GM21381 (cell line): ENCODE data around the gene FAM114A2.

Experiments used
- ATAC-seq: cut with Tn5 transposase; IDR thresholded peaks from one replicate; pipeline ENCODE4 v1.9.1; 2021; ENCODE audit warnings: mild to moderate bottlenecking, moderate library complexity; ENCODE audit not compliant: unreplicated experiment

FAM114A2 gene

DNA sequence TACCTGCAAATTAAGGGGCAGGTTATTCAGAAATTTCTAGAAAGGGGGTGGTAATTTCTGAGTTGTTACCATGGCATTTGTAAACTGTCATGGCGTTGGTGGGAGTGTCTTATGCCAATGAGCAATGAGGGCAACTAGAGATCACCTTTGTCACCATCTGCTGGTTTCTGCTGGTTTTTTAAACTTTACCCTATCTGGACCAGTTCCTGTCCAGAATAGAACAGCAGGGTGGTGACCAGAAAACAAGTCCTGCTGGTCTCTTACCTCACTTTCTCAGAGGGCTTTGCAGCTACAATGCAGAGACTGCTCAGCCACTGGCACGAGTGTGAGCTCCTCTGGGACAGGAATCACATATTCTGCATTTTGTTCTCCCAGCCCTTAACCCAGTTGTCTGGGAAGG, 51.4 kb downstream of the FAM114A2 start:
- ATAC-seq: no peak

DNA sequence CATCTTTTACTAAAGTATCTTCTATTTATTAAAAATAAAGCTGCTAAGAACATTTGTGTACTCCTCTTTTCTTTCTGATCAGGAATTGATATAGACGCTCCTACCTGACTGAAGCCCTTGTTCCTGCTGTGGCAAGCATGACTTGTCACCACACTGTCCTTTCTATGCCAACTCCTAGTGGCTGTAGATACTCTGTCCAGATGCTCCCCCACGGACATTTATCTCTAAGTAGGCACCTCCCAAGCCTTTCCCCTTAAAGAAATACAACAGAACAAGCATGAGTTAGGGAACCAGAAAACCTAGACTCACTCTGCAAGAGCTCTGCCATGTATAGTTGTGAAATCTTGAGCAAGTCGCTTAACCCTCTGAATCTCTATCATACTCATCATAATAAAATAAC, 53.2 kb downstream of the FAM114A2 start:
- no peak for ATAC-seq

DNA sequence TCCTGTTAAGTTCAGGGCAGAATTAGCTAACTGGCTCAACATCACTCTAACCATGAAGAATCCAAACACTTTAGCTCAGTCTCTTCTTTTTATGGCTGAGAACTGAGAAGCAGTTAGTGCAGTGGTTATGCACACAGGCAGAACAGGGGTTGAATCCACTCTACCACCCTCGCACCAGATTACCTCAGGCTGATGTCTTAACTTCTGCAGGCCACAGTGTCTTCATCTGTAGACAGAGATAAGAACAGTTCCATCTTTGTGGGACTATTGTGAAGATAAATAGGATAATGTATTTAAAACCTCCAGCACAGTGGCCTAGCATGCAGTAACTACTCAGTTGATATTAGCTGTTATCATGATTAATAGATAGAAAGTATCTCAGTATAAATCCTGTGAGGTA, 54.8 kb downstream of the FAM114A2 start:
- no peak for ATAC-seq

DNA sequence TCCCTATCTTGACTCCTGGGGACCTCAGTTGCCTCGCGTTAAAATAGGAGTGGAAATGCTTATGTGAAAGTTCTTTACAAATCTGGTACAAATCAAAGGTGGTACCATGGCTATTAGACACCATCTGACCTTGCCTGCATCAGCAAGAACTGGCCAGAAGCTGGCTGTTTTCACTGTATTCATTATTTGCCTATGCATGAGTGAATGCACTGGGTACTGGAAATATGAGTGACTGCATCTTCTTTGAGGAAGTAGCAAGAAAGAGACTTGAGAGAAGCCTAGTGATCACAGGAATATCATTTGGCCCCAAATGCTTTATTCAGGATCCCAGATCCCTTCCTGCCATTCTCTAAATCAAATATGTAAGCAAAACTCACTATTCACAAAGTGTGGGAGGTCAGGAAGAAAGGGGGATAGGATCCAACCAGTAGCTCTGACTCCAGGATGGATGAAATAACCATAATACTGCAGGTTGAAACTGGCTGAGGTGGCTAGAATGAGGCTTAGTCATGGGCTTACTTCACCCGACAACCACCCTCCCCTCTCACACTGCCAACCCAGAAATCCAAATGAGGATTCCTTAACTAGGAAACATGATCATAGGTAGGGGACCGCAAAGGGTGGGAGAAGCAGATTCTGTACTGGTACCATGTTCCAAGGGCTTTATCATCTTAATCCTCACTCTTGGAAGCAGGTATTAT, 56.7 kb downstream of the FAM114A2 start:
- no peak for ATAC-seq

DNA sequence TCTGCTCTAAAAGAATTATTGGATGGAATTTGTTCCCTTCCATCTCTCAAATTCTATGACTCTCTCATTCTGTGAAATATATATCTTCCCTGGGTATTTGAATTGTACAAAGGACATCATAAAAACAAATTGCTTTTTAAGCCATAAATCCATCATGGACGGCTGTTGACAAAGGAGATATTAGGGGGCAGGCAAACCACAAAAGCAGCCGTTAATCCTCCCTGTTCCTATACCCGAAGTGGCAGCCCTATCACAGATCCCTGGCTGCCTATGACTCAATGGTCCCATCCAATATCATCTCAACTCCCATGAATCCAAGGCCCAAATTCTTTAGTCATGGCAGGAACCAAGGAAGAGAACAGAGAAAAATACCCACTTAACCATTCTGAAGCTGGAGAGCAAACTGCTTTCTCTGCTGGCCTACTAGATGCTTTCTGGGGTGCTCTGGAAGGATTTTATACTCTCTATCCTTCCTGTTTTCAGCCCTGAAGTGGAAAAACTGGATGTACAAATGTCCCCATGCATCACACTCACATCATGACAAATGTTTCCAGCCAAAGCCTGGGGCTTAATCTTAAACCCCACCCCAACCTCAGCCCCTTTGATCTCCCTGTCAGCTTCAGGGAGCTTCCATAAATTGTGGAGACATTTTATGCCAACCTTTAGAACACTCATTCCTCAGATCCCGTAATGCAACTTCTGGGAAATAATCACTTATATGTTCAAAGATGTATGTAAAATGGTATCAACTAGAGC, 59.5 kb downstream of the FAM114A2 start:
- ATAC-seq: no peak

DNA sequence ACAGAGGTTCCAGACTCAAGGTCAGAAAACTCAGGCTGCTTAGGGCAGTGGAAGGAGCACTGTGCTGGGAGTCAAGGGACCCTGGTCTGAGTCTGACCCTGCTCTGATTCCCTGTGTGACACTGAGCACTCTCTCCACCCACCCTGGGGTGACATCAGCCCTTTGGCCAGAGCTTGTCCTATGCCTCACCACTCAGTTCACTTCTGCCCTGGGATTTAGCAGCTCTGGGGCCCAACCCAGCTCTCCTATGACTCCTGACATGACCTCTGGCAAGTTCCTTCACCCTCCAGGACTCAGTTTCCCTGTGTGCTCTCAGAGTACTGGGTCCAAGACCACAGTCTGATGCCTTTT, 63.9 kb downstream of the FAM114A2 start:
- no peak for ATAC-seq

DNA sequence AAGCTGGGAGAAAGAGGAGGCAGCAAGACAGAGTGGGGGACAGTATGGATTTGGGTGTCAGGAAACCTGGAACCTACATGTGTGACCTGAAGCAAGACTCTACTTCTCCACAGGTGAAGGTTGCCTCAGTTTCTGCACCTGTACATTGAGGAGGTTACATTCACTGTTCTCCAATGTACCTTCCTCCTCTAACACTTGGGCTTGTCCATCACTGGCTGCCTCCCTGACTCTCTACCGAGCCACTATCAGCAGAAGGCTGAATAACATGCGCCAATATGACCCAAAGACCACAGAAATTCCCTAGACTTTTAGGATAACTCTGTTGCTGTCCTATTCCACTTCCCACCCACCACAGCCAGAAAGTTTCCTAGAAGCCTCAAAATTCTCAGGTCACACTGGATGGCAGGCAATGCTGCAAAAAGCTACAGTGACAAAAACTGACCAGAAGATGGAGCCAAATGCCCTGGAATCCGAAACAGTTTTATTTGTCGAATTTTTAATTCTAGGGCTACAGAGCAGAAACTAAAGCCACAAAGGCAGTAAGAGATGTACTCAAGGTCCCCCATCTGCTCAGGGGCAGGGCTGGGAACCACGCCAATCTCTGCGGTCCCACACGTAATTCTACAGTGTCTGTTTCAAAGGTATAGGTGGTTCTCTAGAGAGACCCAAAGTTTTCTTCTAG, 64.4 kb downstream of the FAM114A2 start:
- no peak for ATAC-seq

DNA sequence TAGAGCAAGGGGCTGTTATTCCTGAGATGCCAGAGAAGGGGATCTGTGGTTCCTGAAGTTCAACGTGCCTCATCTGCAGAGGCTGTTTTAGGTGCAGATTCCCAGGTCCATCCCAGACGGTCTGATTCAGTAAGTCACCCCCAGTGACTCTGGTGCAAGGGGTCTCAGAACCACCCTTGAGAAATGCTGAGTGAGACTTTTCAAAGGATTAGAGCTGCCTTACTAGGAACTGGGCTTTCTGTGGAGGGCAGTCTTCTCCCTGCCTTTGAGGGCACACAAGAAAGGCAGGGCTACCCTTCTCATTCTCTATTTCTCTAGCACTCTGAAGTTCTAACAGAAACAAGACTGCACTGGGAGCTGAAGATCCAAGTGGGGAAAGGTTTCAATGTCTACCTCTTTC, 66.5 kb downstream of the FAM114A2 start:
- ATAC-seq: no peak

DNA sequence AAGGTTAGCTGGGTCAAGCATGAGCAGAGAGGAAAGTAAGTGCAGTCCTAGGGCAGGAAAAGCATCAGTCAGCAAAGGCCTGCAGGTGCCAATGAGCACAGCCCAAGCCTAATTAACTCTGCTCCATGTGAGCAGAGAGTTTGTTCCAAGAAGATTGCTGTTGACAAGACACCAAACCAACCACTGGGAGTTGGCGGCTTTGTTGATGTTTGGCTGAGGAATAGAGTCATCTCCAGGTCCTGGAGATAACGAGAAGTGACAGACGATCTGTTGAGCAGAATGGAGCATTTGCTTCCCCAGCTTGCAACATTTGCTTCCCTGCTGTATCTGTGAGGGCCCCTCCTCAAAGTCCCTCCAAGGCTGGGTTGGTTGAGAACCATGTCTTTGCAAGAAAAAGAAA, 68.2 kb downstream of the FAM114A2 start:
- ATAC-seq: no peak

DNA sequence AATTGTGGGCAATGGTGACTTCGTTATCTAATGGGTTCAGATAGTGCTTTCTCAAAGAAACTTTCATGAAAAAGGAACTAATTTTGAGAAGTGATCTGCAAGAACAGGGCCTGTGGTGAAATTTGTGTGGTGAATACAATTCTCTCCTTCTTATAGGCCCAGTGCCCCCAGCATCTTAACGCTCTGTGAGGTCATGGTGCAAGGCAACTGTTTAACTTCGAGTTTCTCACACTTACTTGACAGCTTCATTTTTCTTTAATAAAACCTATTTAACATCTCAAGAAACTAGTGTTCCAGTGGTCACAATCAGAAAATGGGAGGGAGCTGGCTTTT, 69.2 kb downstream of the FAM114A2 start:
- no peak for ATAC-seq

DNA sequence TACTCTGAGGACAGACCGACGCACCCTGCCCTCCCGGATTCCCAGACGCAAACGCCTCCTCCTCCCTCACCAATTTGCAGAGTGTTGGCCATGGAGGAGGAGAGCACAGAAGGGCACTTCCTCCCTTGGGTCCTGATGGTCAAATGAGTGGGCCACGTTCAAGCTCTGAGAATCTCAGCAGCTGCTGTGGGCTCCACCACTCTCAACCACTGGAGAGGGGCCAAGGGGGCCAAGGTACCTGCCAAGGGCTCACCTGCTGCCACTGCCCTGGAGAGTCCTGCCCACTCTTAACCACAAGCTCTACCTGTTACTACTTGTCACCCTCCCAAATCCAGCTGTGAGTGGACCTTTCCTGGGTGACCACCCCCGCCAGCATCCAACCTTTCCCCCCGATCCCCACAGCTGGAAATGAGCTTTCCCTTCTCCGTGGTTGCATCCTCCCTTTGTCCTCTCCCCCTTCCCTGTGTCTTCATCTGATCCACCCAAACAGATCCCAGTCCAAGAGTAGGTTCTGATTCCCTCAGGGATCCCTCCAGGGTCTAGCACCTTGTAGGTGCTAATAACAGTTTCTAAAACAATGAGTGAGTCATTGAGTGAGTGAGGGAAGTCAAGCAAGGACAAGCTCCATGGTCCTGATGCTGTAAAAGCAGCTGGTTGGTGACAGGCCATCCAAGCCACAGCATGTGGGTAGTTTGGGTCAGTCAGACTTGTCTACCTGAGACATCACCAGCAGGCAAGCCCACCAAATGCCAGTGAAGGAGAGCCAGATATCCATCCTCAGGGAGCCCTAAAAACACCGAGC, 69.7 kb downstream of the FAM114A2 start:
- no peak for ATAC-seq

DNA sequence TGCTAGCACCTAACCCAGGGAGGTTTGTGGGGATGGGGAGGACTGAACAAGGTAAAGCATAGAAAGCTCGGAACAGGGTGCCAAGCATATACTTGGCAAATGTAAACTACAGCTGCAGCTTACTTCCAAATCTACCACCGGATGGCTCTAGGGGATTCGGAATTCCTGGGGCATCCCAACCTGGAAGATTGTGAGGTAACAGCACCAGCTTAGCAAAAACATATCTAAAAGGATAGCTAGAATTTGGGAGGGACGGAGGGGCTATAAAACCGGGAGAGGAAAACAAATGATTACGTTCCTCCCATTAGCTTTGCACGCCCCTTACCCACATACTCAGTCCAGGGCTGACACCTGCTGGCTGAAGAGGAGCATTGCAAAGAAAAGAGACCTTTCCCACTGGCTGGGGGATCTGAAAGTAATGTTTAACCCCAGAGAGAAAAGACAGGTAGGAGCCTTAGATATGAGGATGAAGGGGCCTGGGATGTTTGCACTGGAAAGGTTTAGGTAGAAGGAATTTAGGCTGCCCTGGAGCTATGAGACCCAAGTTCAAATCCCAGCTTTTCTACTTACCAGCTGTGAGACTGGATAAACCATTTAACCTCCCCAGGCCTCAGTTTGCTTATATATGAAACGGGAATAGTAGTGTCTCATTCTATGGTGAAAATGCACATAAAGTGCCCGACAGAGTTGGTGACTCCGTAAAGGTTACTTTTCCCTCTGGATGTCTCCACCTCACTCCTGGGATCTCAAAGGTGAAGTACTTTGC, 73.6 kb downstream of the FAM114A2 start:
- ATAC-seq: peak; percentile 76

DNA sequence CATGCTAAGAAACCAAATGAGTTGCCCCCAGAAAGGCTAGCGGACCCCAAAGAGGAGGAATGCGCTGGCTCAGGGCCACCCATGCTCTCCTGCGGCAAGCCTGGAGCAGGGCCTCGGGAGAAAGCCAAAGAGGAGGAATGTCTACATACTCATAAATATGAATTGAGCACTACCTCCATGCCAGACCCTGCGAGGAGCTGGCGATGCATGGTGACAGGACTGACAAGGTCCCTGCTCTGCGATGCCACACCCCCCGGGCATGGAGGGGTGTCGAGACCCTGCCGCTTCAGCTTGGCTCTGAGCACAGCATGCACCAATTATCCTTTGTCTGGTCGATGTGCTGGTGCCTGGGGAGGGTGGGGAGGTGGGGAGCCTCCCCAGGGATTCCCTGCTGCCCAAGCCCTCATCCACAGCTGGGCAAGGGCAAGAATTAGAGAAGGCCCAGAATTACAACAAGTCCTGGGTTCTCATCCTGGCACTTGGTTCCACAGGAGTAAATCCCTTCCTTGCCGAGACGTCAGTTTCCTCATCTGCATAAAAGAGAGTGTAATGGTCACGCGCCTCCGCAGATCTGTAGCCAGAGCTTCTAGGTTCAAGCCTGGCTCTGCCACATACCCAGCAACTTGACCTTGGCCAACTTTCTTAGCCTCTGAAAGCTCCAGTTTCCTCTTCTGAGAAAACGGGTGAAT, 74.4 kb downstream of the FAM114A2 start:
- no peak for ATAC-seq

DNA sequence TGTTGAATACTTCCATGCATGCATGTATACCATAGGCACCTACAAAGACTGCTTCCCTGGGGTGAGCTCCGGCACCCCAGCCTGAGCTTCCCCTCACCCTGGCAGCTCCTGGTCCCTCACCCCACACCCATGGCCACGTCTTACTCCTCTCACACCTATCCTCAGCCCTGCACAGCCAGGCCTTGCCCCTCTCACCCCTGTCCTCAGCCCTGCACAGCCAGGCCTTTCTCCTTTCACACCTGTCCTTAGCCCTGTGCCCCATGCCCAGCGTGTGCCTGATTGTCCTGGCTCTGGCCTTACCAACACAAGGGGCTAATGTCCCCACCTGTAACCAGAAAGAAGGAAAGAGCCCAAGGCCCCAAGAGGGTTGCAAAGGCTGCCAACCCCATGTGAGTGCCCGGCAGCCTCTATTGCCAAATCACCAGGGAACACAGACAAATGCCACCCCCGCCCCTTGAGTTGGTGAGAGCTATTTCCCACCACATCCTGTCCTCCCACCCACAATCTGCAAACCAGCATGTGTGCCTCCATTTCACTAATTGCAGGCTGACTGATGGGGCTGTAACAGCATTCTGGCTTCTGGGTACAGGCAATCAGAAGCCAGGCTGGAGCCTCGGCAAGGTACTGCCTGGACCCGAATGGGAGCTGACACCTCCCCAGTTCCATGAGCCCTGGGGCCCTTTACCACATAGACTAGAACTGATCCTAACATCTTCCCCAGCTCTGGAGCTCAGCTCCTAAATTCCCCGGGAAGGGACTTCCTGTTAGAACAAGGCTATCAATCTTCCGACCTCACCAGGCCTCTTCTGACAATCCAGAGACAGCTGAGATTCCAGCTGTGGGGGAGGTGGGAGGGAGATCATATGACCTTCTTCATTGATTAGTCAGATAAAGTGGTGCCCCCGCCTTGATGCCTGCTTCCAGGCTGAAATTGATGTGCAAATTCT, 78.2 kb downstream of the FAM114A2 start:
- no peak for ATAC-seq

DNA sequence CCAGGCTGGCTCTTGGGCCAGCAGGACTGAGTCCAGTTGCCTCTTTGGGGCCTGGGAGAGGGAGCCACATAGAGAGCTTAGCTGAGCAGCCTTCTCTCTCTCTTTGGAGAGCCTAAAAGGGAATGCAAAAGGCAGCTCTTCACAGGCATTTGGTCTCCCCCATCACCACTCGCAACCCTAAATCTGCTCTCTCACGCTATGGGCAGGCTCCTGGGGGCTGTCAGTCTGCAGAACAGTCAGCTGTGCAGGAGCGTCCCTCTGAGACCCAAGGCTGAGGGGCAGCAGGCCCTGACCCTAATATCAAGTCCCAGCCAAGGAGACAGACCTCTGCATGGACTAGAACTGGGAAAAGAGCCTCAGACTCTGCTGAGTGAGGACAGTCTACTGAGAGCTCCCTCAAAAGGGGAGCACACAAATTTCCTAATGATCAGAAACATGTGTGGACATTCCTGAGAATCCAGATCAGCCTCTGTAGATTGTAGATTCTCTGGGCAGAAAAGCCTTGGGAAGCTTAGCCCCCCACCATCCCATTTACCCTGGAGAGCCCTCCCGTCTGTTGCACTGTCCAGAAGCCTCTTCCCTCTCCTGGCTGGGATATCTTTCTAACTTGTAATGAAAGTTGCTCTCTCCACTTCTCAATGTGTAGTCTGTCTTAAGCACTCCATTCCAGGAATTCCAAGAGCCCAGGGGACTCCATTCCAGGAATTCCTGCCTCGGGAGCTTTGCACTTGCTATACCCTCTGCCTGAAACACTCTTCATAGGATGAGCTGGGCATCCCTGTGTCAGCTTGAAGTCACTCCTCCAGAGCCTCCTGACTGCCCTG, 79.4 kb downstream of the FAM114A2 start:
- no peak for ATAC-seq

DNA sequence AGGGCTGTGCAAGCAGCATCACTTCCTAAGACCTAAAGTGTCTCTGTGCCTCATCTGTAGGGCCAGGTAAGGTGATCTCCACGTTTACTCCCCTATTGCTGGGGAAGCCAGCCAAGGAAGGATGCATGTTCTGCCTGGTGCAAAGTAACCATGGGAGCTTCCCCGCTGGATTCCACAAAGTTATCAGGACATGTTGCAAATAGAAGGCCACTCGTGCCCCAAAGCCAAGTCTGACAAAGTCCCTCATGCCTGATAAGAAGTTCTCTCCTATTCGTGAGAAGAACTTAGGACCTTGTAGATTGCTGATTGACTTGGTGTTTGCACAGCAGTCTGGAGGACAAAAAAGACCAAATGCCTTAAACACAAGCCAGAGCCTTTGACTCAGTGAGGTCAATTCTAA, 81.5 kb downstream of the FAM114A2 start:
- no peak for ATAC-seq

DNA sequence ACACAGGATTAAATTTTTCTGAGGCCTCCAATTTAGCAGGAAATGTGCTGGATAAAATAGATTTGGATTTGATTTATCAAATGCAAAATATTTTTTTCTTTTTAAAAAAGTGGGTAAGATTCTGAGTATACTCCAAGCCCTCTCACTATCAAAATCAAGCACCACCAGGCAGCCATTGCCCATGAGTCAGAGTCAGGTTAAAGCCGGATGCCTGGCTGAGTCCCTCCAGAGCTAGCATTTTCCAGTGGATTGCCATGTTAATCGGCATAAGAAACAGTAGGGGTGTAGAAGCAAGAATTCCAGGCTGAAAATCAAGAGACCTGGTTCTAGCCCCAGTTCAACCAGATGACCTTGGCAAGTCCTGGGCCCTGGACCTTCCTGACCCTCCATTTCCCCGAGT, 85.3 kb downstream of the FAM114A2 start:
- ATAC-seq: no peak

DNA sequence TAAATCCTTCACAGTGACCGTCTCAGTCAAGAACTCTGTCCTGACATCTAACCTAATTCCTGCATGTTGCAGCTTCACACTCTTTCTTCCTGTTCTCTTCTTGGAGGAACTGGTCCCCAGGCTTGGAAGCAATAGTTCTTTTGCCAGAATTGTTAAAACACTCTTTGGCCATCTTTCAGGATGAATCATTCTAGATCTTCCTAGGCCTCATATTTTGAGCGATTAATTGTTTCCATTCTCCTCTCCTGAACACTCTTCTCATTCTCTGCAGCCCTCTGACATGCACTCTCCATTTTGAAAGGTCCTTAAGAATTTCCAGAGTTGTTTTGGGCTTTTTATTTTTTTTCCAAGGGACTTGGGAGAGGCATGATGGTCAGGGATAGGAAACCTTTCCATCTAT, 85.8 kb downstream of the FAM114A2 start:
- no peak for ATAC-seq
